Measurements from ENCODE around the gene FGF7. TPM values are rescaled to one million over a fixed set of nuclear protein-coding genes. Genes with fewer than 3 reads are reported as not detected.
"Not testable (repeated sequence)": the region's sequence is repeated elsewhere in the genome, so short reads cannot be mapped to it uniquely, and the experiment has no call there.

The FGF7 gene
- total RNA-seq, 1 donor from 2014 or later, result not detected

GRCh38 chr15:49506341-49506740 lies 83.3 kb downstream of the FGF7 start:
- TF ChIP-seq, protein P1, sequence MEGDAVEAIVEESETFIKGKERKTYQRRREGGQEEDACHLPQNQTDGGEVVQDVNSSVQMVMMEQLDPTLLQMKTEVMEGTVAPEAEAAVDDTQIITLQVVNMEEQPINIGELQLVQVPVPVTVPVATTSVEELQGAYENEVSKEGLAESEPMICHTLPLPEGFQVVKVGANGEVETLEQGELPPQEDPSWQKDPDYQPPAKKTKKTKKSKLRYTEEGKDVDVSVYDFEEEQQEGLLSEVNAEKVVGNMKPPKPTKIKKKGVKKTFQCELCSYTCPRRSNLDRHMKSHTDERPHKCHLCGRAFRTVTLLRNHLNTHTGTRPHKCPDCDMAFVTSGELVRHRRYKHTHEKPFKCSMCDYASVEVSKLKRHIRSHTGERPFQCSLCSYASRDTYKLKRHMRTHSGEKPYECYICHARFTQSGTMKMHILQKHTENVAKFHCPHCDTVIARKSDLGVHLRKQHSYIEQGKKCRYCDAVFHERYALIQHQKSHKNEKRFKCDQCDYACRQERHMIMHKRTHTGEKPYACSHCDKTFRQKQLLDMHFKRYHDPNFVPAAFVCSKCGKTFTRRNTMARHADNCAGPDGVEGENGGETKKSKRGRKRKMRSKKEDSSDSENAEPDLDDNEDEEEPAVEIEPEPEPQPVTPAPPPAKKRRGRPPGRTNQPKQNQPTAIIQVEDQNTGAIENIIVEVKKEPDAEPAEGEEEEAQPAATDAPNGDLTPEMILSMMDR (IDR thresholded peaks at IDR 0.05; ENCODE audit: unreplicated experiment), result no peak

GRCh38 chr15:49507261-49507660 lies 84.2 kb downstream of the FGF7 start:
- Mint-ChIP-seq H3K9me3 (ENCODE audit: low read depth) (peaks cover 8% of the 10 kb centered on the region), H3K4me1 (ENCODE audit: low read depth) (no peaks in the 10 kb centered on the region), H3K4me3 (ENCODE audit: low read depth) (no peak overlapping the region), H3K36me3 (ENCODE audit: insufficient read depth) (peaks cover 4% of the 10 kb centered on the region), H3K27me3 (no peaks in the 10 kb centered on the region), H3K27ac (no peak overlapping the region)
- TF ChIP-seq, protein P1 (IDR thresholded peaks at IDR 0.05; ENCODE audit: unreplicated experiment), result no peak
- no peak for DNase-seq (ENCODE audit: low spot score, unreplicated experiment)

More at GRCh38 chr15:49506341-49506740, 83.3 kb downstream of the FGF7 start:
- no peak for DNase-seq (ENCODE audit: low spot score, unreplicated experiment)
- Mint-ChIP-seq H3K27ac (no peak overlapping the region), H3K4me3 (ENCODE audit: low read depth) (no peak overlapping the region), H3K4me1 (ENCODE audit: low read depth) (no peaks in the 10 kb centered on the region), H3K27me3 (no peaks in the 10 kb centered on the region), H3K36me3 (ENCODE audit: insufficient read depth) (peaks cover 4% of the 10 kb centered on the region), H3K9me3 (ENCODE audit: low read depth) (peaks cover 10% of the 10 kb centered on the region)

GRCh38 chr15:49512739-49513138 lies 89.7 kb downstream of the FGF7 start:
- H3K27me3 Mint-ChIP-seq; H3K36me3 Mint-ChIP-seq (ENCODE audit: insufficient read depth); H3K27ac Mint-ChIP-seq; H3K4me1 Mint-ChIP-seq (ENCODE audit: low read depth); H3K4me3 Mint-ChIP-seq (ENCODE audit: low read depth); H3K9me3 Mint-ChIP-seq (ENCODE audit: low read depth); DNase-seq (ENCODE audit: low spot score, unreplicated experiment): not testable (repeated sequence)

DNA sequence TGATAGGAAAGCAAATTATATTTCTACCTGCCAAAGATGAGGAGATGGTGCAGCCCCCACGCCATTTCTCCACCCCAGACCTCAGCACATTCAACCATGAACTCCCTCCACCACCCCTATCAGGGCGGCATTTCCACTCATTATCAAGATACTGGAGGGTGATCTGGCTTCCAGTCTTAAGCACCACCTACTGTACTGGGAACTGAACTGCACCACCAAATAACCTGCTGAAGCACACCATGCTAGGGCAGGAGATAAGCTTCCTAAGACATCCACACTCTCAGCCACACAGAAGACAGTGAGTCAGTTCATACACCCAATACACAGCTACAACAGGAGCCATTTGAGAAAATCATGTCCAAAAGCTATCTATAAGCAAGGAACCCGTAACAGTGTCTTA lies 98.8 kb downstream of the FGF7 start:
- TF ChIP-seq, protein P1 (IDR thresholded peaks at IDR 0.05; ENCODE audit: unreplicated experiment), result peak; percentile 10
- Mint-ChIP-seq H3K9me3 (ENCODE audit: low read depth) (peaks cover 35% of the 10 kb centered on the region), H3K36me3 (ENCODE audit: insufficient read depth) (peaks cover 3% of the 10 kb centered on the region), H3K27ac (no peak overlapping the region), H3K4me1 (ENCODE audit: low read depth) (no peaks in the 10 kb centered on the region), H3K27me3 (no peaks in the 10 kb centered on the region), H3K4me3 (ENCODE audit: low read depth) (no peak overlapping the region)
- DNase-seq (ENCODE audit: low spot score, unreplicated experiment), result no peak

GRCh38 chr15:49528289-49528688 lies 105.2 kb downstream of the FGF7 start:
- H3K27ac Mint-ChIP-seq, result no peak overlapping the region
- peaks cover 39% of the 10 kb centered on the region for H3K9me3 Mint-ChIP-seq (ENCODE audit: low read depth)
- peaks cover 10% of the 10 kb centered on the region for H3K4me1 Mint-ChIP-seq (ENCODE audit: low read depth)
- H3K4me3 Mint-ChIP-seq (ENCODE audit: low read depth), result no peak overlapping the region
- peaks cover 3% of the 10 kb centered on the region for H3K36me3 Mint-ChIP-seq (ENCODE audit: insufficient read depth)
- H3K27me3 Mint-ChIP-seq, result no peaks in the 10 kb centered on the region
- TF ChIP-seq, protein P1 (IDR thresholded peaks at IDR 0.05; ENCODE audit: unreplicated experiment), result no peak
- DNase-seq (ENCODE audit: low spot score, unreplicated experiment), result no peak

DNA sequence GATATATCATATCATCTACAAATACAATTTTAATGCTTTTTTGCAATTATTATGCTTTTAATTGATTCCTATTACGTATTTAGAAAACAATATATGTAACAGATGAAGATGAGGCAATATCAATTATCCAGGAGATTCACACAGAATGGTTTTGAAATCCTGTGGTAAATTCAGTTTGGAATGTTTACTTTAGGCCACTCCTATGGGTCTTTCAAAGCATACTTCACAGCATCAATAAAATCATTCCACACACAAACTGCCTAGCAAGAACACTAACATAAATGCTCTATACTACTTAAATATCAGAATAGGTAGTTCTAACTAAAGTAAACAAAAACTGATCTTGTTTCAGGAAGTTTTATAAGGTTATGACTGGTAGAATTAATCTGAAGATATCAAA lies 107.0 kb downstream of the FGF7 start:
- H3K27ac Mint-ChIP-seq, result no peak overlapping the region
- no peak overlapping the region for H3K4me3 Mint-ChIP-seq (ENCODE audit: low read depth)
- TF ChIP-seq, protein P1 (IDR thresholded peaks at IDR 0.05; ENCODE audit: unreplicated experiment), result no peak
- H3K9me3 Mint-ChIP-seq (ENCODE audit: low read depth), result peaks cover 43% of the 10 kb centered on the region
- peaks cover 10% of the 10 kb centered on the region for H3K4me1 Mint-ChIP-seq (ENCODE audit: low read depth)
- H3K27me3 Mint-ChIP-seq, result no peaks in the 10 kb centered on the region
- no peak for DNase-seq (ENCODE audit: low spot score, unreplicated experiment)
- peaks cover 3% of the 10 kb centered on the region for H3K36me3 Mint-ChIP-seq (ENCODE audit: insufficient read depth)
